ENCODE measurements around the gene SNTG2. TPM values are rescaled to one million over a fixed set of nuclear protein-coding genes. Genes with fewer than 3 reads are reported as not detected.

The SNTG2 gene
- total RNA-seq, 1 experiment from 2014 or later = 20.5 TPM

GRCh38 chr2:980176-980575, 29.5 kb downstream of the SNTG2 start:
- peaks cover 34% of the 10 kb centered on the region for H3K4me1 Mint-ChIP-seq
- no peak overlapping the region for H3K4me3 Mint-ChIP-seq
- DNase-seq (ENCODE audit: low spot score) (no peak), ATAC-seq (no peak)
- peaks cover 3% of the 10 kb centered on the region; the same call in 1 of the 2 replicates for H3K27me3 Mint-ChIP-seq (ENCODE audit: low read depth)
- H3K27ac Mint-ChIP-seq = no peak overlapping the region
- TF ChIP-seq GRHL2 (CRISPR knock-in tag; IDR thresholded peaks at IDR 0.05; ENCODE audit: insufficient replicate concordance, severe bottlenecking) (no peak), SOX15 (CRISPR knock-in tag; IDR thresholded peaks at IDR 0.05) (no peak), ZBTB21 (CRISPR knock-in tag; IDR thresholded peaks at IDR 0.05; ENCODE audit: borderline replicate concordance) (no peak), ZNF232 (CRISPR knock-in tag; IDR thresholded peaks at IDR 0.05) (no peak), ZNF532 (CRISPR knock-in tag; IDR thresholded peaks at IDR 0.05; ENCODE audit: borderline replicate concordance) (no peak), PREB (CRISPR knock-in tag; IDR thresholded peaks at IDR 0.05; ENCODE audit: borderline replicate concordance) (no peak)
- TF ChIP-seq, protein P1, sequence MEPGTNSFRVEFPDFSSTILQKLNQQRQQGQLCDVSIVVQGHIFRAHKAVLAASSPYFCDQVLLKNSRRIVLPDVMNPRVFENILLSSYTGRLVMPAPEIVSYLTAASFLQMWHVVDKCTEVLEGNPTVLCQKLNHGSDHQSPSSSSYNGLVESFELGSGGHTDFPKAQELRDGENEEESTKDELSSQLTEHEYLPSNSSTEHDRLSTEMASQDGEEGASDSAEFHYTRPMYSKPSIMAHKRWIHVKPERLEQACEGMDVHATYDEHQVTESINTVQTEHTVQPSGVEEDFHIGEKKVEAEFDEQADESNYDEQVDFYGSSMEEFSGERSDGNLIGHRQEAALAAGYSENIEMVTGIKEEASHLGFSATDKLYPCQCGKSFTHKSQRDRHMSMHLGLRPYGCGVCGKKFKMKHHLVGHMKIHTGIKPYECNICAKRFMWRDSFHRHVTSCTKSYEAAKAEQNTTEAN (CRISPR knock-in tag; IDR thresholded peaks at IDR 0.05) = no peak
- POLR2A ChIA-PET = no interaction called here
- peaks cover 29% of the 10 kb centered on the region for H3K36me3 Mint-ChIP-seq
- no peaks in the 10 kb centered on the region; the same call in 1 of the 2 replicates for H3K9me3 Mint-ChIP-seq
- CTCF ChIA-PET = no interaction called here

GRCh38 chr2:981258-981657, 30.6 kb downstream of the SNTG2 start:
- ATAC-seq = no peak
- H3K36me3 Mint-ChIP-seq = peaks cover 29% of the 10 kb centered on the region
- ChIA-PET CTCF (no interaction called here), POLR2A (no interaction called here)
- no peak overlapping the region for H3K4me3 Mint-ChIP-seq
- H3K9me3 Mint-ChIP-seq = no peaks in the 10 kb centered on the region; the same call in 1 of the 2 replicates
- H3K27me3 Mint-ChIP-seq (ENCODE audit: low read depth) = peaks cover 3% of the 10 kb centered on the region; the same call in 1 of the 2 replicates
- peaks cover 42% of the 10 kb centered on the region for H3K4me1 Mint-ChIP-seq
- DNase-seq (ENCODE audit: low spot score) = no peak
- H3K27ac Mint-ChIP-seq = no peak overlapping the region; the same call in 1 of the 2 replicates
- TF ChIP-seq SMAD4 (CRISPR knock-in tag; IDR thresholded peaks at IDR 0.05) (no peak), OVOL2 (CRISPR knock-in tag; IDR thresholded peaks at IDR 0.05; ENCODE audit: borderline replicate concordance) (no peak), NR1H2 (CRISPR knock-in tag; IDR thresholded peaks at IDR 0.05) (no peak), ZBTB21 (CRISPR knock-in tag; IDR thresholded peaks at IDR 0.05; ENCODE audit: borderline replicate concordance) (no peak), ATF3 (CRISPR knock-in tag; conservative IDR thresholded peaks at IDR 0.05) (no peak), PRDM15 (CRISPR knock-in tag; IDR thresholded peaks at IDR 0.05) (no peak), JAZF1 (CRISPR knock-in tag; IDR thresholded peaks at IDR 0.05) (no peak), AR (CRISPR knock-in tag; IDR thresholded peaks at IDR 0.05) (no peak), SMAD3 (CRISPR knock-in tag; IDR thresholded peaks at IDR 0.05; ENCODE audit: borderline replicate concordance) (no peak)
- TF ChIP-seq, protein P2, sequence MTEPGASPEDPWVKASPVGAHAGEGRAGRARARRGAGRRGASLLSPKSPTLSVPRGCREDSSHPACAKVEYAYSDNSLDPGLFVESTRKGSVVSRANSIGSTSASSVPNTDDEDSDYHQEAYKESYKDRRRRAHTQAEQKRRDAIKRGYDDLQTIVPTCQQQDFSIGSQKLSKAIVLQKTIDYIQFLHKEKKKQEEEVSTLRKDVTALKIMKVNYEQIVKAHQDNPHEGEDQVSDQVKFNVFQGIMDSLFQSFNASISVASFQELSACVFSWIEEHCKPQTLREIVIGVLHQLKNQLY (CRISPR knock-in tag; IDR thresholded peaks at IDR 0.05) = no peak
- TF ChIP-seq, protein P3, sequence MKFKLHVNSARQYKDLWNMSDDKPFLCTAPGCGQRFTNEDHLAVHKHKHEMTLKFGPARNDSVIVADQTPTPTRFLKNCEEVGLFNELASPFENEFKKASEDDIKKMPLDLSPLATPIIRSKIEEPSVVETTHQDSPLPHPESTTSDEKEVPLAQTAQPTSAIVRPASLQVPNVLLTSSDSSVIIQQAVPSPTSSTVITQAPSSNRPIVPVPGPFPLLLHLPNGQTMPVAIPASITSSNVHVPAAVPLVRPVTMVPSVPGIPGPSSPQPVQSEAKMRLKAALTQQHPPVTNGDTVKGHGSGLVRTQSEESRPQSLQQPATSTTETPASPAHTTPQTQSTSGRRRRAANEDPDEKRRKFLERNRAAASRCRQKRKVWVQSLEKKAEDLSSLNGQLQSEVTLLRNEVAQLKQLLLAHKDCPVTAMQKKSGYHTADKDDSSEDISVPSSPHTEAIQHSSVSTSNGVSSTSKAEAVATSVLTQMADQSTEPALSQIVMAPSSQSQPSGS (CRISPR knock-in tag; IDR thresholded peaks at IDR 0.05; ENCODE audit: borderline replicate concordance, low read depth) = no peak
